NCI-H524 (cell line): ENCODE data around the gene CCDC33.
"Not testable (repeated sequence)": the region's sequence is repeated elsewhere in the genome, so short reads cannot be mapped to it uniquely, and the experiment has no call there.

ENCODE experiments used
- DNase-seq, 2 experiments: peaks; one replicate each; lab custom pipeline; 2025; lab: John Stamatoyannopoulos, UW

The CCDC33 gene

DNA sequence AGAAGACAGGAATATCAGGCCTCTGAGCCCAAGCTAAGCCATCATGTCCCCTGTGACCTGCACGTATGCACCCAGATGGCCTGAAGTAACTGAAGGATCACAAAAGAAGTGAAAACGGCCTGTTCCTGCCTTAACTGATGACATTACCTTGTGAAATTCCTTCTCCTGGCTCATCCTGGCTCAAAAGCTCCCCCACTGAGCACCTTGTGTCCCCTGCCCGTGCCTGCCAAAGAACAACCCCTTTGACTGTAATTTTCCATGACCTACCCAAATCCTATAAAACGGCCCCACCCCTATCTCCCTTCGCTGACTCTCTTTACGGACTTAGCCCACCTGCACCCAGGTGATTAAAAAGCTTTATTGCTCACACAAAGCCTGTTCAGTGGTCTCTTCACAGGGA is 123.2 kb downstream of the CCDC33 start:
- not testable (repeated sequence) for DNase-seq

DNA sequence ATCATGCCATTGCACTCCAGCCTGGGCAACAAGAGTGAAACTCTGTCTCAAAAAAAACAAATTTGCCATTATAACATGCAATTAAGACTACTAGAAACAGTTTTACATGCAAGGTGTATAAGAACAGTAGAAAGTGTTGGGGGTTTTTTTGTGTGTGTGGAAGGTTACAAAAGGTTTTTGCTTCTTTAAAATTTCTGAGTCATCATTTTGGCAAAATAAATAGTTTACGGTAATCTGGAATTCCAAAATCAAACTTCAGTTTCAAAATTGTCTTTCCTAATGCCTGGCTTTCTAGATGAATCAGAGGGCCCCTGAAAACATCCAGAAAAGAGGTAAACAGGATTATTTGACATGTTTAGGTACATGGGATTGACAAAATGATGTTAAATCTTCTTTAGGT is 124.7 kb downstream of the CCDC33 start:
- DNase-seq, result not testable (repeated sequence)

DNA sequence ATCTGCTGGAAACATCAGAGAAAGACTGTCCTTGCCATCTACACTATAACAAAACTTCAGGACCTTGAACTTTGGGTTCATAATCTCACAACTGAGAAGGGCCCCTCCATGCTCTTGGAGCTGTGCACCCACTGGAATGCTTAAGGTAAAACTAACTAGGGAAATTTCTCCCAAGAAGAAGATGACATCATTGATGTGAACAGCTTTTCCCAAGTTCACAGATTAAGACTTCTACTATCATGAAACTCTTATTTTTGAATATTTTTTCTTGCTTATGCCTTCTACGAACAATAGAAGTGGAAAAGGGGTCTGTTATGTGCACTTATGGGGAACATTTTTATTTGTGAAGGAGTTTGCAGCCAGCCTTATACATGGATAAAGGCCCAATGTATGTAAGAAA is 126.4 kb downstream of the CCDC33 start:
- no peak for DNase-seq

DNA sequence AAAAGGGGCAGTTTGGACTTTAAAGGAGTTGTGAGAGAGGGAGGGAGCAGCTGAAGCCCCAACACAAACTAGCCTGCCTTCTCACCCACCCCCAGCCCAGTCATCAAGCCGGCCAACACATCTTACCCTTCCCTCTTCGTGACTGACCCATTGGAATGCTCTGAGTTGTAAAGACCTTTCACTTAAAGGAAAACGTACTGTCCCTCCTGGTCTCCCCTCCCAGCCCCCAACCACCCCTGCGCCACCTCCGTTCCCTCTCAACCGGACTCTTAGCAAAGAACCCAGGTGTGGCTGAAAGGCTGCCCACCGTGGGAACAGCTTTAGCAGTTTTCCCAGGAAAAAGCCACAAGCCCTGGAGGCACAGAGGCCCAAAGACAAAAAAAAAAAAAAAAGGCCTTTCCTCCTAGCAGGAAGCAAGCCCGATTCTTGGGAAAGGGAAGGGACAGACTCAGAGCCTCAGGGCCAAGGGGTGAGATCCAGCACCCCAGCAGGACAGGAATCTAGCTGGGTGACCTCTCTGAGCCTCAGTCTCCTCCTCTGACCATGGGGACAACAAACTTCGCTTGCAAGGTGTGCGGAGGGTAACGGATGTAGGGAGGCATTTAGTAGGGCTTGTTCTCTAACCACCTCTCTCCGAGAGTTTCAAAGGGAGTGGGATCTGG is 128.9 kb downstream of the CCDC33 start:
- no peak for DNase-seq

DNA sequence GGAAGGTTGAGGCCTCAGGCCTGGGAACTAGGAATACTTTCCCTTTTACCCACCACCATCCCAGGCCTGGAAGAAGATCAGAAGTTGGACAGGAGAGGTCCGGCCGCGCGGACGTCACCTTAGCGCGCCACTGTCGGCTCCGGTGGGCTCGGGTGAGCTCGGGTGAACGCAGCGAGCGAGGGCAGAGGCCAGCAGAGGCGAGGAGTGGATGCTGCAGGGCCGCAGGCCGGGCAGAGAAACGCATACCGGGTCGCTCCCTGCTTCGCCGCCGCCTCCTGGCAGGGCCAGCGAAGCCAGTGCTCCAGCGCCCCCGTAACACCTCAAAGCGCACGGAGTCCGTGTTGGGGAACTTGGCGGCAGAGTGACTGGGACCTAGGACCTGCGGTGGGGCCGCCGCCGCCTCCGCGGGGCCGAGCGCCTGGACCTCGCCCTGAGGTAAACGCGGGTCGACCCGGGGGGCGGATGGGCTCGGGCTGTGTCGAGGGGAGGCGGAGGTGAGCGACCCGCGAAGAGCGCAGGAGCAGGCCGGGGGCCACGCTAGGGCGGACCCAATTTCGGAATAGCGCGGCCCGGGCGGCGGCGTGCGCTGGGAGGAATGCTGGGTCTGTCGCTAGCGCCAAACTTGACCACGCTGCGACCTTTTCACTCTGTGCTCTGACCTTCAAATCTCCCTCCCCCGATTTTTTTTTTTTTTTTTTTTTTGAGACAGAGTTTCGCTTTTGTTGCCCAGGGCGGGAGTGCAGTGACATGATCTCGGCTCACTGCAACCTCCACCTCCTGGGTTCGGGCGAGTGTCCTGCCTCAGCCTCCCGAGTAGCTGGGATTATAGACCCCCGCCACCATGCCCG is 129.7 kb downstream of the CCDC33 start:
- peak in 1 of 2 experiments; percentile 43 for DNase-seq

DNA sequence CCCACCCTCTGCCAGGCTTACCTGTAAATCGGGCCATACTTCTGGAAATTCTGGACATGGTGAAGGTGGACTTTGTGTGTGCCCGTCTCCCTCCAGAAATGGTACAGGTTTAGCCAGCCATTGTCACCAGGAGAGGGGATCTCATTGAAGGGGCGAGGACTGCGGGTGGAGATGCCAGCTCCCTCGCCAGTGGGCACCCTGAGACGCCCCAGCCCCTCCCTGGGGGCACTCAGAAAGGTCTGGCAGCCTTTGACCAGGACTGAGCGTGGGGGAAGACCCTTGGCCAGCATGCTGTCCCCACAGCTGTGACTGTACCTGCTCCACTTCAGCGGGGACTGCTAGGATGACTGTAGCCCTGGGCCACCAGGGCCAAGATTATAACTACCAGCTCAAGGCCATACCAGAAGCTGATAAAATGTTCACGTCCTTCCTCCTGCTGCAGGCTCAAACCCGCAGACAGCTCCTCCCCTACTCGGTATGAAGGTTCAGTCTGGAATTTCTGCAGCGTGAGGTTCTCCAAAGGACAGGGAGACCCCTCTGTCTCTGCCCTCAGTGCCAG is 131.2 kb downstream of the CCDC33 start, which contains the start of gene CYP11A1:
Gene CYP11A1, minus strand, starts transcription at position 351 of the 559 bp plus-strand sequence. Its CDS starts 61 bp downstream, at position 290.
- no peak for DNase-seq

DNA sequence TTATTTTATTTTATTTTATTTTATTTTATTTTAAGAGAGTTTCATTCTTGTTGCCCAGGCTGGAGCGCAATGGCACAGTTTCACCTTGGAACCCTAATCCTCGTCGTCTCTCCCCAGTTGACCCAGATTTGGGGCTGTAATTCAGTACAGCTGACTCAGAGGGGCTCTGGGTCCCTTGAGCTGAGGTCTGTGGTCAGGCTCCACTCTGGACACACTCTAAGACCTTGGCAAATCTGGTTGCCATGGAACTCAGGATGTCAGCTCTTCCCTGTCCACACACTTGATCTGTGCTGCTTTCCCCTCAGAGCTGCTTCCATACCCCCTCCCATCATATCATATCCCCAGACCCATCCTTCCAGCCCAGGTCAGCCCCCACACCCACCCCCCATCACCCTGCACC is 132.0 kb downstream of the CCDC33 start:
- no peak for DNase-seq

DNA sequence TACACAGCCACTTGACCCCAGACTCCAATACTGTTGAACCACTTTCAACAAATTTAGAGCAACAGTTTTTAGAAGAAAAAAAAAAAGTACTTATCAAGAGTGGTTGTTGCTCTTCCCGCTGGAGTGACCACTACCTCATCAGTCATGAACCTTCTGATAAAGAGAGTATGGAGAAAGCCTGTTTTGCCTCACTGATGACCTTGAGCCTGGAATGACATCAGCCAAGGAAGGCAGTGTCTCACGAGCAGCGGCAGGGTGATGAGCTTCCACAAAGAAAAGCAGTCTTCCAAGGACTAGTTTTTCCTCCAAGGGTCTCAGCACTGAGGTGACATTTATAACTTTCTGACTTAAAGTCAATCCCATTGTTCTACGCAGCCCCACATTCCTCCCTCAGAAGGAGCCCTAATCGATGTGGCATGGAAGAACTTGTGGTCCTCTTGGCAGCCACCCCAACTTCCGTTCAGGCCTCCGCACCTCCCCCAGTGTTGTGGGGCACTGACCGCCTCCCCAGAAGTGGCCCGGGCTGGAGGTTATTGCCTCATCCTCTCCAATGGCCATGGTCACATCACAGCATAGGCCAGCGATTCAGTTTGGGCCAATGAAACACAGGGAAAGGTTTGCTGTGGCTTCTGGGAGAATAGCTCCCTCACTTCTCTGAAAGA is 133.1 kb downstream of the CCDC33 start:
- no peak for DNase-seq

DNA sequence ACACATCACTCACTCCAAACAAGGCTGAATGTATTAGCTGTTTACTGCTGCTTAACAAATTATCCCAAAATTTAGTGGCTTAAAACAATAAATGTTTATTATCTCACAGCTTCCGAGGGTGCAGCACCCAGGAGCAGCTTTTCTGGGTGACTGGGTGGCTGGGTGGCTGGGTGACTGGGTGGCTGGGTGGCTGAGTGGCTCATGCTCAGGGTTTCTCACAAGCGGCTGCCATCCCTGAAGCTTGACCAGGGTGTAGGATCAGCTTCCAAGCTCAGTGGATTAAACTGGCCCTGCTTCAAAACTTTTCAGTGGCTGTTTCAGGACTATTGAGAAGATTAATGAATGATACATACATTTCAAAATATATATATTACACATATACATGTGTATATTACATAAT is 133.6 kb downstream of the CCDC33 start:
- DNase-seq, result no peak

DNA sequence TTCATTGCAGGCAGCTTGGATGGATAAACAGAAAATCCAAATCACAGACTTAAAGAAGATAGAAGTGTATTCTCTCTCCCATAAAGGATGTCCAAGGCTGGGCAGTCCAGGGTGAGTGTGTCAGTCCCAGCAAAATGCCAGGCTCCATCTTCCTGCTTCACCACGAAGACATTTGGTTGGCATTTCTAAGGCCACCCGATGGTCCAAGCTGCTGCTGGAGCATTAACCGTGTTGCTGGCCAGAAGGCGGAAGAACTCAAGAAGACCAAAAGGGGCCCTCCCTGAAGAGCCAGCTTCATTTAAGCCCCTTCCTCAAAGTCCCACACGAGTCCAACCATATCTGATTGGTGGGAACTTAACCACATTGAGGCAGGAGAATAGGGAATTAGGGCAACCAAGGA is 134.3 kb downstream of the CCDC33 start:
- no peak for DNase-seq

DNA sequence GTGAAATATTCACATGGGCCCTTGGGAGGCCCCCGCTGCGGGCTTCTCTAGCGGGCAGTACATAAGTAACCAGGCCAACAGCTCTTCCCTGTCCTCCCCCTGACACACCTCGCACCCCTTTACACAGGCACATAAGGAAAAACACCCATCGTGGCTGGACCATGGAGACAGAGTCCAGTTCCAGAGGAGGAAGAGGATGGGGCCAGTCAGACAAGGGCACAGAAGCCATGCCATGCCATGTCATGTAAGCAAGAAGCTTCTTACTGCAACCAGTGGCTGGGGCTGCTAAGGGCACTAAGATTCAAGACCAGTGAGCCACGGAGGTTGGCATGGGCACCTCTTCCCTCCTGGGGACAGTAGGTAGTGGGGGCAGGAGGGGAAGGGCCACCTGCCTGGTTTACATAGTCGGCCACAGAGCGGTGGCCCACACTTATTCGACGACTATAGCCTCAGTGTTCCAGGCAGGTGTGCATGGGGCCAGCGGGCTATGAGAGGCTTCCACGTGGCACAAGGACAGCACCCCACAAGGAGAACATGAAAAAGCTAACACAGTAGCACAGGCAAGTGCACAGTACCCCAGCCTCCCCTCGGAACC is 137.0 kb downstream of the CCDC33 start:
- DNase-seq, result peak in 1 of 2 experiments; percentile 48

DNA sequence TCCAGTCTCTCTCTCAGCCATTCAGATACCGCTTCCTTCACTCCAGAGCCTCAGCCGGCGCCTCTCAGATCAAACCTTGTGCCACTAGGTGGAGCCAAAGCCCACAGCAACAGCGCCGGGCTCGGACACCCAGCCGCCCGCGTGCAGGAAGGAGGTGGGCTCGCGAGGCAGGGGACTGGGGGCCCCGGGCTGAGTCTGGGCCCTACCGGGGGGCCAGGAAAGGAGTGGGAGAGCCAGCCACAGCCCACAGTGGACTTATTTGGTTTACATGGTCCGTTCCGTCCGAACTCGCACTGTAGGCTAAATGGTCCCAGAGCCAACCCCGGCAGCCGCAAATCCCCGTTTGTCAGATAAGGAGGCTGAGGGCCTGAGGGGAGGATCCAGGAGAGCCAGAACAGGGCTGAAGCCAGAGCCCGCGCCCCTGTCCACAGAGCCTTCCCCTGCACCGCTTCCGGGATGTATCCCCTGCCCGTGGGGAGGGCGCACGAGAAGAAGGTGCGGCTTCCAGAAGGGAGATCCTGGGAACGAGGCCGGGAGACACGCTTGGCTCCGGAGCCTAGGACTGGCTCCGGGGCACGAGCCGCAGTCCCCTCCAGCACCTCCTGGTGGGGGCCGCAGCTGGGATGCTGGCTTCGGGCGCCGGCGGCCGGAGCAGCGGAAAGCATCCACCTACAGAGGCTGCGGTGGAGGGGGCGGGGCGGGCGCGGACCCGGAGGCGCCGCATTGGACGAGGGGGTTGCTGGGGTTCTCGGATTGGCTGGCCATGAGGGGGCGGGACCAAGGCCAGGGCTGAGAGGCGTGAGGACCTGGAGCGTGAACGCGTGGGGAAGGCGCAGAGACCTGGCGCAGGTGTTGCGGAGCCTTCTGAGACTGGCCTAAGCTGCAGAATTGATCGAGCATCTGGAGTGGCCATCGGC is 137.9 kb downstream of the CCDC33 start:
- peak; percentile 93 to 95 for DNase-seq

DNA sequence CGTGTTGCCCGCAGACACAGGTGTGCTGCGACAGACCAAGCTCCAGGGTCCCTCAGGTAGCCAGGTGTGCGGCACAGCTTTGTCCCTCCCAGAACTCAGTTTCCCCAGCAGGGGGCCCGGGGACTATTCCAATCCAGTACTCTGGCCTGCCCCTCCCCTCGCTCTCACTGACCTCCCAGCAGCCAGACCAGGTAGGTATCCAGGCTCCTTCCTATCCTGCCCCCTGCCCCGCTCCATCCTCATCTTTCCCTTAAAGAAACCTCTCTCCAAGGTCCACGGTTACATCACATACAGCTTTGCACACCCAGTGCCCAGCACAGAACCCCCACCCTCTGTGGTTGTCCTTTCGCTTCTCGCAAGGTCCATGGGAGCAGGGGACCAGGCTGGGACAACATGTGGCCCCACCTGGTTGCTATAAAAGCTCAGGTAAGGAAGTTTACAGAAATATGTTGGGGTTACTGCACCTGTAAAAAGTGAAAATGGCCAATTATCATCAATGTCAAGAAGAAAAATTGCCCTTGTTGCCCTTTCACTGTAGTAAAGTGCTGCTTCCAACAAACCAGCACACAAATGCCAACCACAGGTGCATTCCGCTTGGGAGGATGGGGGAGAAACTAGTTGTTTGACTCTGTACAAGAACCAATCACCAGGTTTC is 138.6 kb downstream of the CCDC33 start:
- peak; percentile 36 to 56 for DNase-seq

DNA sequence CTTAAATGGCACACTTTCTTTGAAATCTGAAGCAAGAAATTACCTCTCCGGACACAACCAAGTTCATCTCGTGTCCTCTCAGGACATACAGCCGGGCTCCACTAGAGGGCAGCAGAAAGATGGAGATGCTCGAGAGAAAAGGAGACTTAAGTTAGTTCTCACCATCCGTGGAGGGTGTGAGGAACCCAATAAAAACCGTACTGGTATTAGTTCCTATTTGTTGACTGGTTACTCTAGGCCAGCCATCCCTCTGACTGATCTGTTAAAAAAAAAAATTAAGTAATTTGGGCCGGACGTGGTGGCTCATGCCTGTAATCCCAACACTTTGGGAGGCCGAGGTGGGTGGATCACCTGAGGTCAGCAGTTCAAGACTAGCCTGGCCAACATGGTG is 139.2 kb downstream of the CCDC33 start:
- peak; percentile 81 to 92 for DNase-seq

DNA sequence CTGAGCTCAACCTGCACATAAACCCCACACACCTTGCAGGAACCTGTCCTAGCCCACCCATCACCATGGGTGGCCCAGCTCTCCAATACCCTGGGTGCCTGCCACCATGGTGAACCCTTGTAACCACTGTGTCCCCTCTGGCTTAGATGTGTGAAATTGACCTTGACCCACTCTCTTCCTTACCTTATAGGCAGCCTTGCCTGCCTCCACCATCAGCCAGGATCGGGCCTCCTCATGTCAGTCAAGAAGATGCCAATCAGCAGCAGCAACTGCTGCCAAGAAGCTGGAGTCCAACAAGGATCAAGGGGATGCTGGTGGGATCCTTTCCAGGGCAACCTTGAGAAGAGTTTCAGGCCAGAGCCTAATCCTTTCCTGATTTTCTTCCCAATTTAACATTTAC is 140.1 kb downstream of the CCDC33 start:
- DNase-seq, result no peak

DNA sequence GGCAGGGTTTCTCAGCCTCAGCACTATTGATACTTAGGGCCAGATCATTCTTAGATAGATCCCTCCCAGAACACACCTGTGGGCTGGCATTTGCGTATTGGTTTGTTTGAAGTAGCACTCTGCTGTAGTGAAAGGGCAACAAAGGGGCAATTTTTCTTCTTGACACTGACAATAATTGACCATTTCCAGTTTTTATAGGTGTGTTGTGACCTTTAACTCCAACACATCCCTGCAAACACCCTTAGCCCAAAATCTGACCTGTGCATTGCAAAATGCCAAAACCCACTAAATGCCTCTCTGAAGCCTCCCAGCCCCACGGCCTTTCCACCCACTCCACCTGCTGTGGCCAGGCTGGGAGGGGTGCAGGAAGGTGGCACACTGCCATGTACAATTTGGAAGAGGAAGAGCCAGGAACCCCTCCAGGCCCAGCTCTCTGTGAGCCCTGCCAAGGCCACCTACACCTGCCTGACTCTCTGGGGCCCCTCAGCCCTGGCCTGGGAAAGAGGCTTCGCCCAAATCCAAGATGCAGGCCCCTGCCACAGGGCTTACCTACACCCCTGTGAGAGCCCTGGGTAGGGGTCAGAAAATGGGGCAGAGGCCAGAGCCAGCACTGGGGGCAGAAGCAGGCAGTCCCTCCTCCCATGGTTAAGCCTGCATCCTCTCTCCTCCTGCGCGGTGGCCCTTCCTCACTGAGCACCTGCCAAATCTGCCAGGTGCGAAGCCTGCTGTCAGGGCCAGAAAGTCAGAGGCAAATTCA is 140.9 kb downstream of the CCDC33 start:
- no peak for DNase-seq

DNA sequence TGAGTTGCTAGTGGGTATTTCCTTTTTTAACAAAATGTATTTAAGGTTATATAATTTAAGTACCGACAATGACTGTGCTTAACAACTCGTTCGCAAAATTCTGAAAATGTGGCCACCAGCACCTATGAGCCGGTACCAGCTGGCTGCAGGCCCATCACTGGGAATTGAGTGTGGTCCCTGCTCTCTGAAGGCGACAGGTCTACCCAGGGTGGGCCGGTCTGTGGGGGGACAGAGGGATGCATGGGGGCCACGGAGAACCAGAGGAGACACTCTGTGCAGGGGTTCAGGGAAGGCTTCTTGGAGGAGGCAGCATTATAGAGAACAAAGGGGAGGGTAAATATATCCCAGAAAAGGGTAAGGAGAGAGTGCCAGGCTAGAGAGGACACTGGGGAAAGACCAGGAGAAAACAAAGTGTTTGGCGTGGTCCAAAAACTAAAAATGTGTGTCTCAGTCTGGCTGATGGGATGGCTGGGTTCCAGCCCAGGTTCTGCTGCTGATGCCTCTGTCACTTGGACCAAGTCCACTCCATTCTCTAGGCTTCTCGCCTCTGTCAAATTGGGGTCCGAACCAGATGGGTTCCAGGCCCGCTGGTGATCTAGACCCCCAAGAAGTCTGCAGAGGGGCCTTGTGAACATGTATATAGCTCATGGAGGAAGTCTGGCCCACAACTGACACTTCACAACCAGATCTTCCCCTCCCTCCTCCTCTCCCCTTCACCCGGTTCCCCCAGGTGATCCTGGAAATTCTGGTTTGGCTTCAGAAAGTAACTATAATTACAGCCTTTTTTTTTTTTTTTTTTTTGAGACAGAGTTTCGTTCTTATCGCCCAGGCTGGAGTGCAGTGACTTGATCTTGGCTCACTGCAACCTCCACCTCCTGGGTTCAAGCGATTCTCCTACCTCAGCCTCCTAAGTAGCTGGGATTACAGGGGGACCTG is 142.0 kb downstream of the CCDC33 start:
- DNase-seq, result no peak

DNA sequence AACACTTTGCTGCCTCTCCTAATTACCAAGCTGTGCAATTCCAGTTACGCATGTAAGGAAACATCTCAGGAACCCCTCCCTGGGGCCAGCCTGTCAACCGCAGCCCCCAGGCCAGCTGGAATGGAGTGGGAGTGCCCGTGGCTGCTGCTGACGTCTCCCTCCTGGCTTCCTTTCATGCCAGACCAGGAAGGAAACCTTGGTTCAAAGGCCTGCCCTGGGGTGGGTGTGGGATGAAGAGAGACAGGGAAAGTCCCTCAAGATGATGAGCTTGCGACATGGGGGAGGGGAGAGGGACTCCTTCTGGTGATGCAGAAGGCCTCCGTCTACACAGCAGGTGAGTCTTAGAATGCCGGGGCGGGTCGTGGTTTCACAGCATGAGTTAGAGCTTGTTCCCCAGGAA is 142.7 kb downstream of the CCDC33 start:
- DNase-seq, result no peak
